GM12878 (cell line): ENCODE results near the gene TAF6L. TPM values are rescaled to one million over a fixed set of nuclear protein-coding genes. Genes with fewer than 3 reads are reported as not detected.

ENCODE experiments used
- ATF7 ChIP-seq: fragments of 450-650 bp; IDR thresholded peaks from 2 replicates; pipeline ENCODE4 v1.6.1; 2016; ENCODE audit warnings: low read depth, mild to moderate bottlenecking
- BCL3 ChIP-seq: IDR thresholded peaks from 2 replicates; pipeline ENCODE4 v1.6.1; 2011; ENCODE audit warnings: borderline replicate concordance, low read depth, mild to moderate bottlenecking, moderate library complexity, low read length; ENCODE audit not compliant: insufficient read depth, poor library complexity, severe bottlenecking
- CEBPB ChIP-seq, 2 experiments: fragments of 150-350 bp in 1 of 2; IDR thresholded peaks; 2 replicates each; pipeline ENCODE4 v1.6.1; 2012 to 2014; ENCODE audit warnings: low read depth in 2 of 2, low read length in 2 of 2, borderline replicate concordance in 1 of 2, inconsistent platforms in 1 of 2
- CREB1 ChIP-seq: IDR thresholded peaks from 2 replicates; pipeline ENCODE4 v1.6.1; 2012; ENCODE audit warnings: low read depth, mild to moderate bottlenecking, inconsistent platforms
- EZH2 ChIP-seq: IDR thresholded peaks from 2 replicates; pipeline ENCODE4 v1.6.1; 2012; ENCODE audit warnings: low read depth, mild to moderate bottlenecking, control low read depth, inconsistent platforms, low read length, borderline replicate concordance; ENCODE audit not compliant: control insufficient read depth
- FOXM1 ChIP-seq: IDR thresholded peaks from 2 replicates; pipeline ENCODE4 v1.6.1; 2012; ENCODE audit warnings: low read depth, mild to moderate bottlenecking, inconsistent platforms, low read length, moderate library complexity
- IRF3 ChIP-seq: fragments of 450-650 bp; IDR thresholded peaks from 2 replicates; pipeline ENCODE4 v1.6.1; 2014; ENCODE audit warnings: mild to moderate bottlenecking
- NFYB ChIP-seq: IDR thresholded peaks from 2 replicates; pipeline ENCODE4 v1.6.1; 2011; ENCODE audit warnings: low read depth, mild to moderate bottlenecking, low read length, improper control_type of control experiment, moderate library complexity; ENCODE audit not compliant: insufficient read depth
- NKRF ChIP-seq: fragments of 450-650 bp; conservative IDR thresholded peaks from 2 replicates; pipeline ENCODE4 v1.6.1; 2017; ENCODE audit warnings: mild to moderate bottlenecking, moderate library complexity
- POLR2A ChIP-seq: IDR thresholded peaks from 2 replicates; pipeline ENCODE4 v1.6.1; 2011; ENCODE audit warnings: low read depth, mild to moderate bottlenecking, low read length
- RCOR1 ChIP-seq: conservative IDR thresholded peaks from 2 replicates; pipeline ENCODE4 v1.6.1; 2012; ENCODE audit warnings: low read depth, low read length, improper control_type of control experiment
- RFX5 ChIP-seq: IDR thresholded peaks from 2 replicates; pipeline ENCODE4 v1.6.1; 2011; ENCODE audit warnings: low read depth, low read length, improper control_type of control experiment
- RUNX3 ChIP-seq: IDR thresholded peaks from 2 replicates; pipeline ENCODE4 v1.6.1; 2012; ENCODE audit warnings: low read length, inconsistent platforms
- SP1 ChIP-seq: IDR thresholded peaks from one replicate; pipeline ENCODE4 v1.6.1; 2011; ENCODE audit warnings: low read depth, low read length
- ZNF384 ChIP-seq: IDR thresholded peaks from 2 replicates; pipeline ENCODE4 v1.6.1; 2012; ENCODE audit warnings: low read depth, mild to moderate bottlenecking, low read length, improper control_type of control experiment, borderline replicate concordance
- polyA plus RNA-seq, 11 experiments: library from polyadenylated mRNA; depleted of rRNA in 4 of 11; unstranded in 6 of 11; stranded (reverse) in 5 of 11; fragments of >200 nt; fragmentation: Nextera tagmentation in 4 of 11; fragmentation: Illumina TruSeq in 1 of 11; extraction: Ambion mirVana in 4 of 11; extraction: Trizol in 1 of 11; gene quantifications; 1 replicate in 1 of 11; 2 replicates in 10 of 11; pipeline versions ENCODE4 v1.2.1 to v1.2.3, GENCODE V29; 2011 to 2016; ENCODE audit warnings: inconsistent platforms in 2 of 11, missing spikeins in 2 of 11, low read depth in 1 of 11
- total RNA-seq, 4 experiments: library from RNA; depleted of rRNA in 3 of 4; stranded (reverse); fragments of >200 nt in 3 of 4; fragmentation: Illumina TruSeq in 1 of 4; extraction: Trizol in 1 of 4; gene quantifications; 2 replicates each; pipeline versions ENCODE4 v1.2.1 to v1.2.3, GENCODE V29; 2013 to 2021

TAF6L gene
- total and polyA plus RNA-seq, 10 of the 15 experiments (the other 5 are each of a cell fraction or from before 2014, with no cell fraction given) = 0.15 to 35.6 (median 19.0) TPM

- TF ChIP-seq CEBPB (IDR thresholded peaks at IDR 0.05; ENCODE audit: borderline replicate concordance in 1 of 2, low read depth in 2 of 2, low read length in 2 of 2) (peak in 1 of 2 experiments; percentile 73; a peak in 1 of 4 replicates), RUNX3 (no peak; the same call in 1 of the 2 replicates), EZH2 (no peak), ATF7 (peak; percentile 44), ZNF384 (peak; percentile 99), POLR2A (no peak), NKRF (no peak), RFX5 (peak; percentile 98), FOXM1 (peak; percentile 64; the same call in 1 of the 2 replicates), IRF3 (no peak), NFYB (peak; percentile 99), RCOR1 (no peak), BCL3 (no peak), CREB1 (0 out of 2 replicates have a peak, but pooled peaks have one; percentile 46), SP1 (peak; percentile 80)
These were observed 43.4 kb upstream of the TAF6L start (continued) for GRCh38 chr11:62727872-62728170.
